B cell (primary cell): ENCODE data around the gene DPP4.

Experiments used
- EZH2 ChIP-seq: IDR thresholded peaks from 2 replicates; pipeline ENCODE4 v1.6.1; 2012; ENCODE audit warnings: borderline replicate concordance, low read depth, mild to moderate bottlenecking, moderate library complexity, low read length; ENCODE audit not compliant: insufficient read depth, poor library complexity, severe bottlenecking
- TF ChIP-seq, protein P1 (sequence below): fragments of 200-600 bp; IDR thresholded peaks from one replicate; pipeline ENCODE4 v1.8.0; 2022; ENCODE audit warnings: antibody characterized with exemption, mild to moderate bottlenecking

DNA sequence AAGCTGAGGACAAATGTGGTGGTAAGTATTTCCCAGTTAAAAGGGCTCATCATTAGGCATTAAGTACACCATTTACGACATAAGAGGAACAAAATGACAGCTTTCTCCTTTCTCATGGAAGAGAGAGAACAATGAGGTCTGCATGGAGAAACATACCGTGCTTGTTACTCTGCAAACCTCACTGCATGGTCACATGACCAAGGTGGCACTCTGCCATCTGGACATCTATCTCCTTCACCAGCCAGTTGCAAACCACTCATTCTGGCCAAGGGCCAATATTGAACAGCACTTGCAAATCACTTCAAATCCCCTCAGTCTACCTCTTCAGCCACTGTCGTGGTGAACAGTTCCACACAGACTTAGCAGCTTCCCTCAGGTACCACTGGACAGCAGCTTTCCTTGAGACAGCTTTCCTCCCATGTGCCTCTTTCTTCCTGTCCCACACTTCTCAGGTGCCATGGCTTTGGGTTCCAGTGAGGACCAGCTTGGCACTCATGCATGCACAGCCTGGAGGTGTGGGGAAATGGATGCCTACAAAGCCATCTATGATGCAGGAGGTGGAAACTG is 29.5 kb upstream of the DPP4 start:
- TF ChIP-seq, protein P1, sequence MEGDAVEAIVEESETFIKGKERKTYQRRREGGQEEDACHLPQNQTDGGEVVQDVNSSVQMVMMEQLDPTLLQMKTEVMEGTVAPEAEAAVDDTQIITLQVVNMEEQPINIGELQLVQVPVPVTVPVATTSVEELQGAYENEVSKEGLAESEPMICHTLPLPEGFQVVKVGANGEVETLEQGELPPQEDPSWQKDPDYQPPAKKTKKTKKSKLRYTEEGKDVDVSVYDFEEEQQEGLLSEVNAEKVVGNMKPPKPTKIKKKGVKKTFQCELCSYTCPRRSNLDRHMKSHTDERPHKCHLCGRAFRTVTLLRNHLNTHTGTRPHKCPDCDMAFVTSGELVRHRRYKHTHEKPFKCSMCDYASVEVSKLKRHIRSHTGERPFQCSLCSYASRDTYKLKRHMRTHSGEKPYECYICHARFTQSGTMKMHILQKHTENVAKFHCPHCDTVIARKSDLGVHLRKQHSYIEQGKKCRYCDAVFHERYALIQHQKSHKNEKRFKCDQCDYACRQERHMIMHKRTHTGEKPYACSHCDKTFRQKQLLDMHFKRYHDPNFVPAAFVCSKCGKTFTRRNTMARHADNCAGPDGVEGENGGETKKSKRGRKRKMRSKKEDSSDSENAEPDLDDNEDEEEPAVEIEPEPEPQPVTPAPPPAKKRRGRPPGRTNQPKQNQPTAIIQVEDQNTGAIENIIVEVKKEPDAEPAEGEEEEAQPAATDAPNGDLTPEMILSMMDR, result no peak
- no peak for TF ChIP-seq EZH2
